Bronchial epithelial cell (primary cell): ENCODE data around the gene OR8K1. TPM values are rescaled to one million over a fixed set of nuclear protein-coding genes. Genes with fewer than 3 reads are reported as not detected.

Source experiments
- total RNA-seq: library from RNA; depleted of rRNA; stranded (reverse); fragments of >200 nt; gene quantifications from 2 replicates; pipeline ENCODE4 v1.2.1, GENCODE V29; 2014

OR8K1 gene
- total RNA-seq, 1 donor from 2014 or later = not detected

Other genes starting within 250 kb of the OR8K1 start
- not detected in 2 replicates for gene OR8H2, start 242.4 kb upstream of the OR8K1 start, total RNA-seq
- not detected in 2 replicates for gene OR8H3, start 223.7 kb upstream of the OR8K1 start, total RNA-seq
- gene OR8J3, start 205.8 kb upstream of the OR8K1 start, total RNA-seq = not detected in 2 replicates
- not detected in 2 replicates for gene OR8K5, start 185.7 kb upstream of the OR8K1 start, total RNA-seq
- not detected in 2 replicates for gene OR5J2, start 169.4 kb upstream of the OR8K1 start, total RNA-seq
- not detected in 2 replicates for gene OR5T2, start 111.8 kb upstream of the OR8K1 start, total RNA-seq
- not detected in 2 replicates for gene OR5T3, start 93.8 kb upstream of the OR8K1 start, total RNA-seq
- not detected in 2 replicates for gene OR5T1, start 71.9 kb upstream of the OR8K1 start, total RNA-seq
- gene OR8H1, start 53.8 kb upstream of the OR8K1 start, total RNA-seq = not detected in 2 replicates
- not detected in 2 replicates for gene OR8K3, start 30.9 kb upstream of the OR8K1 start, total RNA-seq
- gene OR8J1, start 8.3 kb downstream of the OR8K1 start, total RNA-seq = not detected in 2 replicates
- gene OR8U1, start 29.6 kb downstream of the OR8K1 start, total RNA-seq = not detected in 2 replicates
- gene OR5AL1, start 66.7 kb downstream of the OR8K1 start, total RNA-seq = not detected in 2 replicates
- not detected in 2 replicates for gene OR5M3, start 127.3 kb downstream of the OR8K1 start, total RNA-seq
- gene OR5M8, start 145.3 kb downstream of the OR8K1 start, total RNA-seq = not detected in 2 replicates
- not detected in 2 replicates for gene OR5M11, start 197.2 kb downstream of the OR8K1 start, total RNA-seq
- not detected in 2 replicates for gene OR5M10, start 231.7 kb downstream of the OR8K1 start, total RNA-seq